HUES6 (cell line): ENCODE data around the gene LCN12.

ENCODE experiments used
- H3K27ac ChIP-seq: 2 replicates; pipeline ENCODE4 v1.7.0; 2013; ENCODE audit warnings: low read depth, mild to moderate bottlenecking, low read length, inconsistent platforms
- H3K27me3 ChIP-seq: 2 replicates; pipeline ENCODE4 v1.6.1; 2013; ENCODE audit warnings: low read length; ENCODE audit not compliant: control insufficient read depth, insufficient read depth
- H3K36me3 ChIP-seq: 2 replicates; pipeline ENCODE4 v1.6.1; 2013; ENCODE audit warnings: low read length; ENCODE audit not compliant: control insufficient read depth, insufficient read depth
- H3K4me1 ChIP-seq: 2 replicates; pipeline ENCODE4 v1.6.1; 2013; ENCODE audit warnings: low read length; ENCODE audit not compliant: control insufficient read depth, insufficient read depth
- H3K4me3 ChIP-seq: 2 replicates; pipeline ENCODE4 v1.5.1; 2013; ENCODE audit warnings: low read depth, low read length
- H3K9ac ChIP-seq: one replicate; pipeline ENCODE4 v1.6.1; 2013; ENCODE audit warnings: mild to moderate bottlenecking, low read length
- H3K9me3 ChIP-seq: 2 replicates; pipeline ENCODE4 v1.6.1; 2013; ENCODE audit warnings: low read depth, low read length; ENCODE audit not compliant: control insufficient read depth, insufficient read depth

Gene LCN12

GRCh38 chr9:136988872-136989271, 36.8 kb downstream of the LCN12 start:
- H3K27ac ChIP-seq = no peak overlapping the region
- no peak overlapping the region for H3K9ac ChIP-seq
- H3K4me3 ChIP-seq = no peak overlapping the region
- H3K4me1 ChIP-seq = peaks cover 8% of the 10 kb centered on the region
- no peaks in the 10 kb centered on the region for H3K36me3 ChIP-seq
- peaks cover 19% of the 10 kb centered on the region; the same call in 1 of the 2 replicates for H3K27me3 ChIP-seq
- H3K9me3 ChIP-seq = peaks cover 11% of the 10 kb centered on the region

- H3K36me3 ChIP-seq = no peaks in the 10 kb centered on the region
- H3K9ac ChIP-seq = no peak overlapping the region
- peaks cover 18% of the 10 kb centered on the region for H3K27me3 ChIP-seq
- peaks cover 11% of the 10 kb centered on the region for H3K9me3 ChIP-seq
- no peak overlapping the region for H3K27ac ChIP-seq
- peaks cover 4% of the 10 kb centered on the region; the same call in 1 of the 2 replicates for H3K4me1 ChIP-seq
- H3K4me3 ChIP-seq = no peak overlapping the region
Observed at GRCh38 chr9:136990242-136990911, 38.3 kb downstream of the LCN12 start.

GRCh38 chr9:136991993-136992818, 40.1 kb downstream of the LCN12 start, which contains the start of gene PAXX:
Gene PAXX (plus strand): TSS chr9:136992422. CDS start chr9:136992444, 22 bp downstream.
- H3K9ac ChIP-seq = peak within 1 kb of the TSS; percentile 56
- H3K27ac ChIP-seq = no peak within 1 kb of the TSS; the same call in 1 of the 2 replicates
- H3K4me3 ChIP-seq = peak within 1 kb of the TSS; percentile 74
- no peaks in the 10 kb centered on the region for H3K36me3 ChIP-seq
- H3K9me3 ChIP-seq = peaks cover 11% of the 10 kb centered on the region
- peaks cover 23% of the 10 kb centered on the region for H3K27me3 ChIP-seq
- peaks cover 17% of the 10 kb centered on the region for H3K4me1 ChIP-seq

GRCh38 chr9:136992819-136993369, 40.8 kb downstream of the LCN12 start:
- peak overlapping the region; percentile 74 for H3K4me3 ChIP-seq
- H3K36me3 ChIP-seq = no peaks in the 10 kb centered on the region
- peaks cover 11% of the 10 kb centered on the region for H3K9me3 ChIP-seq
- H3K27me3 ChIP-seq = peaks cover 23% of the 10 kb centered on the region
- peaks cover 20% of the 10 kb centered on the region for H3K4me1 ChIP-seq
- peak overlapping the region; percentile 56 for H3K9ac ChIP-seq
- H3K27ac ChIP-seq = no peak overlapping the region

GRCh38 chr9:136994180-136994887, 42.3 kb downstream of the LCN12 start:
- Histone ChIP-seq H3K9me3 (peaks cover 11% of the 10 kb centered on the region), H3K27me3 (peaks cover 23% of the 10 kb centered on the region), H3K4me1 (peaks cover 20% of the 10 kb centered on the region), H3K27ac (no peak overlapping the region), H3K36me3 (no peaks in the 10 kb centered on the region), H3K4me3 (peak overlapping the region; percentile 45), H3K9ac (no peak overlapping the region)

GRCh38 chr9:136994888-136995230, 42.8 kb downstream of the LCN12 start:
- no peak overlapping the region for H3K27ac ChIP-seq
- H3K9me3 ChIP-seq = peaks cover 11% of the 10 kb centered on the region
- H3K4me3 ChIP-seq = peak overlapping the region; percentile 45
- H3K27me3 ChIP-seq = peaks cover 23% of the 10 kb centered on the region
- H3K9ac ChIP-seq = no peak overlapping the region
- H3K4me1 ChIP-seq = peaks cover 20% of the 10 kb centered on the region
- H3K36me3 ChIP-seq = no peaks in the 10 kb centered on the region

GRCh38 chr9:136995362-136995761, 43.3 kb downstream of the LCN12 start:
- Histone ChIP-seq H3K27ac (no peak overlapping the region), H3K4me1 (peaks cover 20% of the 10 kb centered on the region), H3K36me3 (no peaks in the 10 kb centered on the region), H3K27me3 (peaks cover 23% of the 10 kb centered on the region), H3K4me3 (peak overlapping the region; percentile 45; the same call in 1 of the 2 replicates), H3K9ac (no peak overlapping the region), H3K9me3 (peaks cover 9% of the 10 kb centered on the region)

GRCh38 chr9:136995772-136996311, 43.8 kb downstream of the LCN12 start:
- peaks cover 20% of the 10 kb centered on the region for H3K4me1 ChIP-seq
- H3K27me3 ChIP-seq = peaks cover 23% of the 10 kb centered on the region
- no peak overlapping the region for H3K9ac ChIP-seq
- no peaks in the 10 kb centered on the region for H3K36me3 ChIP-seq
- no peak overlapping the region for H3K27ac ChIP-seq
- H3K4me3 ChIP-seq = no peak overlapping the region; the same call in 1 of the 2 replicates
- peaks cover 4% of the 10 kb centered on the region for H3K9me3 ChIP-seq

- H3K4me1 ChIP-seq = peaks cover 20% of the 10 kb centered on the region
- peak within 1 kb of the TSS; percentile 37; the same call in 1 of the 2 replicates for H3K4me3 ChIP-seq
- H3K9me3 ChIP-seq = no peaks in the 10 kb centered on the region
- no peaks in the 10 kb centered on the region for H3K36me3 ChIP-seq
- H3K27ac ChIP-seq = no peak within 1 kb of the TSS
- peaks cover 23% of the 10 kb centered on the region for H3K27me3 ChIP-seq
- H3K9ac ChIP-seq = no peak within 1 kb of the TSS
Observed at GRCh38 chr9:136996361-136997292, 44.6 kb downstream of the LCN12 start, which contains the start of gene CLIC3. Gene CLIC3 (minus strand): TSS chr9:136996568. CDS start chr9:136996543, 25 bp downstream.
